IMR-90 (cell line): Measurements from ENCODE around the gene OMG. TPM values are rescaled to one million over a fixed set of nuclear protein-coding genes. Genes with fewer than 3 reads are reported as not detected.

ENCODE experiments used
- ATAC-seq: fragments of 200-7000 bp; cut with Tn5 transposase; 2 replicates; pipeline ENCODE4 v1.9.1; 2020; ENCODE audit warnings: low read depth, mild to moderate bottlenecking, moderate library complexity
- BruUV-seq: library from RNA; stranded (reverse); fragments of 400-500 nt; replicated peaks from 2 replicates; lab custom pipeline; 2021; lab: Mats Ljungman, UMichigan
- CTCF ChIA-PET: fragments of 300-600 bp; formaldehyde crosslinking; extraction: SDS; loops from one replicate; lab custom pipeline; 2021; ENCODE audit warnings: antibody characterized with exemption; lab: Yijun Ruan, JAX
- POLR2A ChIA-PET: fragments of 300-600 bp; sonication (Branson Sonifier 250); formaldehyde crosslinking; loops from one replicate; lab custom pipeline; 2022; ENCODE audit warnings: antibody characterized with exemption; ENCODE audit not compliant: unreplicated experiment; lab: Charles Lee
- DNase-seq: peaks from one replicate; pipeline ENCODE4 v3.0.0; 2013
- H2AFZ ChIP-seq: replicated peaks from 2 replicates; pipeline ENCODE3; 2013; ENCODE audit warnings: low read length, mild to moderate bottlenecking; ENCODE audit not compliant: poor library complexity
- H2AK5ac ChIP-seq: 2 replicates; pipeline ENCODE4 v1.6.1; 2013; ENCODE audit warnings: low read depth, low read length, inconsistent platforms
- H2AK9ac ChIP-seq: replicated peaks from 2 replicates; pipeline ENCODE3; 2013; ENCODE audit warnings: mild to moderate bottlenecking, low read depth, low read length, moderate library complexity; ENCODE audit not compliant: poor library complexity
- H2BK120ac ChIP-seq: 2 replicates; pipeline ENCODE4 v1.6.1; 2013; ENCODE audit warnings: low read depth, low read length, inconsistent platforms
- H2BK15ac ChIP-seq: 3 replicates; pipeline ENCODE4 v1.6.1; 2013; ENCODE audit warnings: low read depth, low read length, inconsistent platforms
- H2BK20ac ChIP-seq: 2 replicates; pipeline ENCODE4 v1.6.1; 2013; ENCODE audit warnings: low read depth, mild to moderate bottlenecking, inconsistent platforms, low read length, moderate library complexity
- H2BK5ac ChIP-seq: 2 replicates; pipeline ENCODE4 v1.6.1; 2013; ENCODE audit warnings: mild to moderate bottlenecking, low read depth, low read length, inconsistent platforms; ENCODE audit not compliant: poor library complexity, severe bottlenecking
- H3K14ac ChIP-seq: replicated peaks from 2 replicates; pipeline ENCODE4 v1.6.1; 2013; ENCODE audit warnings: low read depth, low read length, inconsistent platforms
- H3K18ac ChIP-seq: 2 replicates; pipeline ENCODE4 v1.6.1; 2013; ENCODE audit warnings: low read depth, low read length, control low read depth
- H3K23ac ChIP-seq: 2 replicates; pipeline ENCODE4 v1.6.1; 2013; ENCODE audit warnings: low read depth, low read length, inconsistent platforms
- H3K27ac ChIP-seq: 2 replicates; pipeline ENCODE4 v1.5.1; 2013; ENCODE audit warnings: mild to moderate bottlenecking, control low read depth, low read length; ENCODE audit not compliant: insufficient read depth
- H3K27me3 ChIP-seq: 2 replicates; pipeline ENCODE4 v1.6.1; 2013; ENCODE audit warnings: low read length; ENCODE audit not compliant: control insufficient read depth, insufficient read depth
- H3K36me3 ChIP-seq: 2 replicates; pipeline ENCODE4 v1.6.1; 2013; ENCODE audit warnings: low read length, mixed read lengths; ENCODE audit not compliant: control insufficient read depth, insufficient read depth
- H3K4ac ChIP-seq: 2 replicates; pipeline ENCODE4 v1.6.1; 2013; ENCODE audit warnings: low read depth, low read length, inconsistent platforms
- H3K4me1 ChIP-seq: 2 replicates; pipeline ENCODE4 v1.6.1; 2013; ENCODE audit warnings: low read length, mixed read lengths; ENCODE audit not compliant: control insufficient read depth, insufficient read depth
- H3K4me2 ChIP-seq: 2 replicates; pipeline ENCODE4 v1.6.1; 2013; ENCODE audit warnings: low read depth, mild to moderate bottlenecking, control low read depth, low read length, moderate library complexity
- H3K4me3 ChIP-seq: 2 replicates; pipeline ENCODE4 v1.5.1; 2013; ENCODE audit warnings: low read depth, mild to moderate bottlenecking, control low read depth, low read length, moderate library complexity; ENCODE audit not compliant: insufficient read depth
- H3K56ac ChIP-seq: 2 replicates; pipeline ENCODE4 v1.6.1; 2013; ENCODE audit warnings: low read length, inconsistent platforms; ENCODE audit not compliant: insufficient read depth; ENCODE audit errors: extremely low read depth
- H3K79me1 ChIP-seq, 2 experiments: 2 replicates each; pipeline ENCODE4 v1.6.1; 2013; ENCODE audit warnings: low read length in 2 of 2, inconsistent platforms in 1 of 2, low read depth in 1 of 2
- H3K9ac ChIP-seq: 2 replicates; pipeline ENCODE4 v1.6.1; 2013; ENCODE audit warnings: low read depth, low read length, control low read depth
- H3K9me1 ChIP-seq: 2 replicates; pipeline ENCODE4 v1.6.1; 2013; ENCODE audit warnings: low read length, inconsistent platforms; ENCODE audit not compliant: insufficient read depth
- H3K9me3 ChIP-seq: 2 replicates; pipeline ENCODE4 v1.6.1; 2013; ENCODE audit warnings: low read length; ENCODE audit not compliant: control insufficient read depth, insufficient read depth
- H4K20me1 ChIP-seq: 2 replicates; pipeline ENCODE4 v1.6.1; 2013; ENCODE audit warnings: low read length, inconsistent platforms; ENCODE audit not compliant: insufficient read depth
- H4K5ac ChIP-seq: 2 replicates; pipeline ENCODE4 v1.6.1; 2013; ENCODE audit warnings: mild to moderate bottlenecking, low read depth, low read length, control low read depth
- H4K8ac ChIP-seq, 2 experiments: 2 replicates each; pipeline ENCODE4 v1.6.1; 2013; ENCODE audit warnings: low read depth in 2 of 2, low read length in 2 of 2, control low read depth in 1 of 2, inconsistent platforms in 1 of 2
- H4K91ac ChIP-seq: 2 replicates; pipeline ENCODE4 v1.6.1; 2013; ENCODE audit warnings: low read depth, low read length, inconsistent platforms; ENCODE audit not compliant: insufficient read depth
- BHLHE40 ChIP-seq: fragments of 150-350 bp; IDR thresholded peaks from 2 replicates; pipeline ENCODE4 v1.6.1; 2016; ENCODE audit warnings: mild to moderate bottlenecking, low read depth, low read length
- CEBPB ChIP-seq: IDR thresholded peaks from 2 replicates; pipeline ENCODE4 v1.6.1; 2012; ENCODE audit warnings: low read depth, low read length, improper control_type of control experiment
- CHD1 ChIP-seq: IDR thresholded peaks from 2 replicates; pipeline ENCODE4 v1.6.1; 2012; ENCODE audit warnings: low read depth, low read length, improper control_type of control experiment
- FOS ChIP-seq: fragments of 150-350 bp; IDR thresholded peaks from 2 replicates; pipeline ENCODE4 v1.6.1; 2016; ENCODE audit warnings: low read depth, low read length
- MAFK ChIP-seq: IDR thresholded peaks from 2 replicates; pipeline ENCODE4 v1.6.1; 2012; ENCODE audit warnings: low read depth, low read length, improper control_type of control experiment
- MAZ ChIP-seq: IDR thresholded peaks from 2 replicates; pipeline ENCODE4 v1.6.1; 2012; ENCODE audit warnings: low read depth, mild to moderate bottlenecking, low read length, improper control_type of control experiment, moderate library complexity, borderline replicate concordance
- MXI1 ChIP-seq: IDR thresholded peaks from 2 replicates; pipeline ENCODE4 v1.6.1; 2012; ENCODE audit warnings: low read depth, mild to moderate bottlenecking, low read length, moderate library complexity, borderline replicate concordance
- NFE2L2 ChIP-seq: fragments of 150-350 bp; IDR thresholded peaks from 2 replicates; pipeline ENCODE4 v1.6.1; 2016; ENCODE audit warnings: low read depth, mild to moderate bottlenecking, low read length
- POLR2A ChIP-seq: IDR thresholded peaks from 2 replicates; pipeline ENCODE4 v1.6.1; 2012; ENCODE audit warnings: mild to moderate bottlenecking, low read depth, low read length
- RAD21 ChIP-seq: IDR thresholded peaks from 2 replicates; pipeline ENCODE4 v1.6.1; 2012; ENCODE audit warnings: low read length, improper control_type of control experiment
- RCOR1 ChIP-seq: IDR thresholded peaks from 2 replicates; pipeline ENCODE4 v1.6.1; 2012; ENCODE audit warnings: mild to moderate bottlenecking, low read length, improper control_type of control experiment; ENCODE audit not compliant: insufficient replicate concordance
- RFX5 ChIP-seq: IDR thresholded peaks from 2 replicates; pipeline ENCODE4 v1.8.0; 2012; ENCODE audit warnings: low read depth, mild to moderate bottlenecking, low read length, moderate library complexity
- SMC3 ChIP-seq: fragments of 150-350 bp; IDR thresholded peaks from 2 replicates; pipeline ENCODE4 v1.6.1; 2016; ENCODE audit warnings: low read depth, mild to moderate bottlenecking, antibody characterized with exemption, low read length, moderate library complexity
- WGBS, 2 experiments: methylation state at CpG; one replicate each; pipeline versions ENCODE4 v1.1.5 to v1.1.7; 2013; ENCODE audit warnings: missing lambda C conversion rate in 2 of 2; ENCODE audit not compliant: insufficient read length in 1 of 2; ENCODE audit errors: extremely low coverage in 2 of 2; 5-methylcytosine and 5-hydroxymethylcytosine counted together
- dilution Hi-C: fragments of 300-500 bp; cut with HindIII; formaldehyde crosslinking; loops from one replicate; pipeline ENCODE4 v1.14.3; 2018; ENCODE audit warnings: low sequenced_read_pairs; ENCODE audit not compliant: unreplicated experiment
- in situ Hi-C: fragments of 300-500 bp; cut with MboI; formaldehyde crosslinking; loops from 3 replicates; pipeline ENCODE4 v1.14.3; 2019; ENCODE audit warnings: low sequenced_read_pairs, inconsistent platforms, mixed read lengths
- intact Hi-C: fragments of 100-400 bp; cut with micrococcal nuclease; formaldehyde crosslinking; loops from 2 replicates; pipeline ENCODE4 v1.10.0; 2022
- polyA plus RNA-seq, 3 experiments: library from polyadenylated mRNA; depleted of rRNA; stranded (reverse); fragments of >200 nt; gene quantifications; 2 replicates each; pipeline ENCODE4 v1.2.3, GENCODE V29; 2012; ENCODE audit warnings: low replicate concordance in 1 of 3
- total RNA-seq: library from RNA; depleted of rRNA; stranded (reverse); fragments of >200 nt; gene quantifications from 2 replicates; pipeline ENCODE4 v1.2.3, GENCODE V29; 2012
- TF ChIP-seq, protein P1 (sequence below): conservative IDR thresholded peaks from 2 replicates; pipeline ENCODE4 v1.5.1; 2012; ENCODE audit warnings: mild to moderate bottlenecking, low read depth, low read length, improper control_type of control experiment
- TF ChIP-seq, protein P2 (sequence below): fragments of 150-350 bp; IDR thresholded peaks from 2 replicates; pipeline ENCODE4 v1.6.1; 2017; ENCODE audit warnings: mild to moderate bottlenecking, antibody characterized with exemption, low read length, low read depth
- TF ChIP-seq, protein P3 (sequence below): fragments of 150-350 bp; IDR thresholded peaks from 2 replicates; pipeline ENCODE4 v1.6.1; 2016; ENCODE audit warnings: low read depth, mild to moderate bottlenecking, low read length, moderate library complexity, borderline replicate concordance

Gene OMG
- total and polyA plus RNA-seq, 2 of the 4 experiments (the other 2 are of a cell fraction) = 0.18 TPM; not detected in 1

DNA sequence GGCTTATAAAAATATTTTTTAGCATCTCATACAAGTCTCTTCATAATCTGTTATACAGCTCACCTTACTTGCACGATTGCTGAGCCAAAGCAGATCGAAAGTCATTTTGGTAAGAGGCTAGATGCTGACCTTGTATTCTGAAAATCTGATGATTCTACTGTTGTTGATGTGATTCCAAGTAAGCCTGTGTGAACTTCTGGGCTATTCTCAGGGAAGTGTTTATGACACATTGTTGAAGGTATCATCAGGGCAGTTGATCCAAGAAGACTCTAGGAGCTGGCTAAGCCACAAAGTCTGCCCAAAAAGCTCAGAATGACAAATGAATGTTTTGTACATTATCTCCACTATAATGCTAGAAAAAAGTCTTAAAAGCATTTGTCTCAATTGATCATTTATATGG, 16.0 kb downstream of the OMG start:
- Histone ChIP-seq H3K4me3 (no peak overlapping the region), H3K14ac (no peak overlapping the region), H4K20me1 (no peaks in the 10 kb centered on the region), H3K9ac (no peak overlapping the region), H2AK5ac (no peak overlapping the region), H4K91ac (no peak overlapping the region), H4K5ac (no peak overlapping the region), H3K79me1 (peaks cover 7 to 34% of the 10 kb centered on the region in 2 experiments; a peak in 3 of 4 replicates), H3K18ac (no peak overlapping the region), H4K8ac (no peak overlapping the region), H2BK120ac (no peak overlapping the region), H2BK20ac (no peak overlapping the region), H3K4me1 (no peaks in the 10 kb centered on the region), H2BK15ac (no peak overlapping the region), H2AFZ (no peak overlapping the region), H3K27me3 (no peaks in the 10 kb centered on the region), H3K36me3 (peaks cover 12% of the 10 kb centered on the region), H3K23ac (no peak overlapping the region), H2AK9ac (no peak overlapping the region), H3K4ac (no peak overlapping the region), H3K4me2 (no peak overlapping the region), H2BK5ac (no peak overlapping the region), H3K9me3 (no peaks in the 10 kb centered on the region), H3K56ac (no peak overlapping the region), H3K9me1 (peaks cover 13% of the 10 kb centered on the region; the same call in 1 of the 2 replicates), H3K27ac (no peak overlapping the region)
- no CpG with 5 or more reads among the region's 2 CpGs for WGBS, 2 experiments
- intact Hi-C loops (no loop called here), in situ Hi-C loops (no loop called here), dilution Hi-C loops (no loop called here)
- CTCF ChIA-PET = no interaction called here
- no TSS peak for BruUV-seq
- POLR2A ChIA-PET = no interaction called here
- no peak for ATAC-seq
- TF ChIP-seq POLR2A (no peak), NFE2L2 (no peak), MXI1 (no peak), CEBPB (no peak), BHLHE40 (no peak), RFX5 (no peak), MAFK (no peak), CHD1 (no peak), MAZ (no peak), RAD21 (no peak), FOS (no peak), SMC3 (no peak), RCOR1 (no peak)
- TF ChIP-seq, protein P1, sequence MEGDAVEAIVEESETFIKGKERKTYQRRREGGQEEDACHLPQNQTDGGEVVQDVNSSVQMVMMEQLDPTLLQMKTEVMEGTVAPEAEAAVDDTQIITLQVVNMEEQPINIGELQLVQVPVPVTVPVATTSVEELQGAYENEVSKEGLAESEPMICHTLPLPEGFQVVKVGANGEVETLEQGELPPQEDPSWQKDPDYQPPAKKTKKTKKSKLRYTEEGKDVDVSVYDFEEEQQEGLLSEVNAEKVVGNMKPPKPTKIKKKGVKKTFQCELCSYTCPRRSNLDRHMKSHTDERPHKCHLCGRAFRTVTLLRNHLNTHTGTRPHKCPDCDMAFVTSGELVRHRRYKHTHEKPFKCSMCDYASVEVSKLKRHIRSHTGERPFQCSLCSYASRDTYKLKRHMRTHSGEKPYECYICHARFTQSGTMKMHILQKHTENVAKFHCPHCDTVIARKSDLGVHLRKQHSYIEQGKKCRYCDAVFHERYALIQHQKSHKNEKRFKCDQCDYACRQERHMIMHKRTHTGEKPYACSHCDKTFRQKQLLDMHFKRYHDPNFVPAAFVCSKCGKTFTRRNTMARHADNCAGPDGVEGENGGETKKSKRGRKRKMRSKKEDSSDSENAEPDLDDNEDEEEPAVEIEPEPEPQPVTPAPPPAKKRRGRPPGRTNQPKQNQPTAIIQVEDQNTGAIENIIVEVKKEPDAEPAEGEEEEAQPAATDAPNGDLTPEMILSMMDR = no peak
- TF ChIP-seq, protein P2, sequence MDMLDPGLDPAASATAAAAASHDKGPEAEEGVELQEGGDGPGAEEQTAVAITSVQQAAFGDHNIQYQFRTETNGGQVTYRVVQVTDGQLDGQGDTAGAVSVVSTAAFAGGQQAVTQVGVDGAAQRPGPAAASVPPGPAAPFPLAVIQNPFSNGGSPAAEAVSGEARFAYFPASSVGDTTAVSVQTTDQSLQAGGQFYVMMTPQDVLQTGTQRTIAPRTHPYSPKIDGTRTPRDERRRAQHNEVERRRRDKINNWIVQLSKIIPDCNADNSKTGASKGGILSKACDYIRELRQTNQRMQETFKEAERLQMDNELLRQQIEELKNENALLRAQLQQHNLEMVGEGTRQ = no peak
- TF ChIP-seq, protein P3, sequence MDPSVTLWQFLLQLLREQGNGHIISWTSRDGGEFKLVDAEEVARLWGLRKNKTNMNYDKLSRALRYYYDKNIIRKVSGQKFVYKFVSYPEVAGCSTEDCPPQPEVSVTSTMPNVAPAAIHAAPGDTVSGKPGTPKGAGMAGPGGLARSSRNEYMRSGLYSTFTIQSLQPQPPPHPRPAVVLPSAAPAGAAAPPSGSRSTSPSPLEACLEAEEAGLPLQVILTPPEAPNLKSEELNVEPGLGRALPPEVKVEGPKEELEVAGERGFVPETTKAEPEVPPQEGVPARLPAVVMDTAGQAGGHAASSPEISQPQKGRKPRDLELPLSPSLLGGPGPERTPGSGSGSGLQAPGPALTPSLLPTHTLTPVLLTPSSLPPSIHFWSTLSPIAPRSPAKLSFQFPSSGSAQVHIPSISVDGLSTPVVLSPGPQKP = no peak
- DNase-seq = no peak
